Measurements from ENCODE around the gene SPNS2.

DNA sequence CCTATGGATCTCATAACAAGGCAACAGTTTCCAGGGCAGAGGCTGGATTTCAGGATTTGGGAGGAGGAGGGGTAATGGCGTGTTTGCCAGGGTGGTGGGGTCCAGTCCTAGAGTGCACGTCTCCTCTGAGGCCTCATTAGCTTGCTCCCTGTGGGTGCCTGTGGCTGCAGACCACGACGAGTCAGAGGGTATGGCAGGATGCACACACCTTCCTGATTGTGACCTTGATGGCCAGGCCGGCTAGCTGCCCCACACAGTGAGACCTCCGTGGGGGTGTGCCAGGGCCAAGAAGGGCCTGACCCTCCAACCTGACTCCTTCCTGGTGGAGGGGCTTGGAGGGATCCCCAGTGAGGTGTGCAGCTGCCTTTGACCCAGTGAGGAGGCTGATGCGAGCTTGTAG lies 81.6 kb downstream of the SPNS2 start:
- TF ChIP-seq CTCF (IDR thresholded peaks at IDR 0.05) (no peak), POLR2A (IDR thresholded peaks at IDR 0.05) (no peak)

Data from body of pancreas (tissue), 4 donors.